Body of pancreas (tissue), 4 donors: Measurements from ENCODE around the gene HAPLN2. TPM values are rescaled to one million over a fixed set of nuclear protein-coding genes. Genes with fewer than 3 reads are reported as not detected.

ENCODE experiments used
- ATAC-seq: fragments of 150-250 bp; one replicate; pipeline ENCODE4 v1.9.1; 2016
- DNase-seq, 4 donors: peaks; one replicate each; pipeline ENCODE4 v3.0.0-alpha.2; 2019
- H3K27ac ChIP-seq, 4 donors: fragments of 200-600 bp; sonication (generic); 1 replicate in 3 of 4; 2 replicates in 1 of 4; pipeline versions ENCODE4 v1.5.1 to v1.6.1; 2016 to 2019; ENCODE audit warnings: mild to moderate bottlenecking in 1 of 4, mixed read lengths in 1 of 4, moderate library complexity in 1 of 4
- H3K27me3 ChIP-seq, 2 donors: fragments of 200-600 bp; sonication (generic); one replicate each; pipeline ENCODE4 v1.6.0; 2016; ENCODE audit warnings: mild to moderate bottlenecking in 1 of 2
- H3K36me3 ChIP-seq, 2 donors: fragments of 200-600 bp; sonication (generic); replicated peaks in 1 of 2; 2 replicates each; pipeline ENCODE4 v1.5.1; 2016; ENCODE audit warnings: low read depth in 2 of 2; ENCODE audit not compliant: insufficient read depth in 1 of 2
- H3K4me1 ChIP-seq: fragments of 200-600 bp; sonication (generic); one replicate; pipeline ENCODE4 v1.6.0; 2016
- H3K4me3 ChIP-seq, 2 donors: fragments of 200-600 bp; sonication (generic); 1 replicate in 1 of 2; 2 replicates in 1 of 2; pipeline ENCODE4 v1.5.1; 2016 to 2019
- H3K9me3 ChIP-seq, 3 donors: fragments of 200-600 bp; sonication (generic); 1 replicate in 2 of 3; 2 replicates in 1 of 3; pipeline ENCODE4 v1.5.1; 2016
- POLR2A ChIP-seq, 3 donors: fragments of 450-650 bp; IDR thresholded peaks; one replicate each; pipeline ENCODE4 v1.6.1; 2016; ENCODE audit warnings: antibody characterized with exemption in 3 of 3, mild to moderate bottlenecking in 2 of 3
- WGBS, 2 donors: methylation state at CpG; one replicate each; pipeline ENCODE4 v1.1.5; 2017; 5-methylcytosine and 5-hydroxymethylcytosine counted together
- intact Hi-C: fragments of 100-400 bp; cut with DNase I; formaldehyde crosslinking; loops from one replicate; pipeline ENCODE4 v1.15.1; 2023
- total RNA-seq, 2 donors: library from RNA; depleted of rRNA; stranded (reverse); fragments of >200 nt; gene quantifications; one replicate each; pipeline ENCODE4 v1.1.0, GENCODE V29; 2016
- TF ChIP-seq, protein P1 (sequence below), 7 experiments: fragments of 450-650 bp in 4 of 7; fragments of 200-600 bp in 3 of 7; sonication (generic) in 3 of 7; IDR thresholded peaks; one replicate each; pipeline ENCODE4 v1.5.1; 2016 to 2019; ENCODE audit warnings: antibody characterized with exemption in 7 of 7

Gene HAPLN2
- total RNA-seq, 2 donors from 2014 or later: not detected

DNA sequence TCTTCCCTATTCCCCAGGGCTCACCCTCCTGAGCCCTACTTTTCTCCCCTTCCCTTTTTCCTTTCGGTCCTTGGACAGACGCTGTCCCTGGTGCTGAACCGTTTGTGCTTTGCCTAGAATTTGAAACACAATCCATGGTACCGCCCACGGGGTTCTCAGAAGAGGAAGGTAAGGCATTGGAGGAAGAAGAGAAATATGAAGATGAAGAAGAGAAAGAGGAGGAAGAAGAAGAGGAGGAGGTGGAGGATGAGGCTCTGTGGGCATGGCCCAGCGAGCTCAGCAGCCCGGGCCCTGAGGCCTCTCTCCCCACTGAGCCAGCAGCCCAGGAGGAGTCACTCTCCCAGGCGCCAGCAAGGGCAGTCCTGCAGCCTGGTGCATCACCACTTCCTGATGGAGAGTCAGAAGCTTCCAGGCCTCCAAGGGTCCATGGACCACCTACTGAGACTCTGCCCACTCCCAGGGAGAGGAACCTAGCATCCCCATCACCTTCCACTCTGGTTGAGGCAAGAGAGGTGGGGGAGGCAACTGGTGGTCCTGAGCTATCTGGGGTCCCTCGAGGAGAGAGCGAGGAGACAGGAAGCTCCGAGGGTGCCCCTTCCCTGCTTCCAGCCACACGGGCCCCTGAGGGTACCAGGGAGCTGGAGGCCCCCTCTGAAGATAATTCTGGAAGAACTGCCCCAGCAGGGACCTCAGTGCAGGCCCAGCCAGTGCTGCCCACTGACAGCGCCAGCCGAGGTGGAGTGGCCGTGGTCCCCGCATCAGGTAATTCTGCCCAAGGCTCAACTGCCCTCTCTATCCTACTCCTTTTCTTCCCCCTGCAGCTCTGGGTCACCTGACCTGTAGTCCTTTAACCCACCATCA, 33.1 kb downstream of the HAPLN2 start:
- ATAC-seq (no peak), DNase-seq (peak in 1 of 4 donors; percentile 47)
- intact Hi-C loops: no loop called here
- Histone ChIP-seq H3K36me3 (no peaks in the 10 kb centered on the region), H3K4me3 (no peak overlapping the region), H3K27ac (no peak overlapping the region), H3K27me3 (peaks cover 0 to 7% of the 10 kb centered on the region in 2 donors), H3K4me1 (peaks cover 23% of the 10 kb centered on the region), H3K9me3 (no peaks in the 10 kb centered on the region)
- TF ChIP-seq POLR2A (IDR thresholded peaks at IDR 0.05): no peak
- TF ChIP-seq, protein P1, sequence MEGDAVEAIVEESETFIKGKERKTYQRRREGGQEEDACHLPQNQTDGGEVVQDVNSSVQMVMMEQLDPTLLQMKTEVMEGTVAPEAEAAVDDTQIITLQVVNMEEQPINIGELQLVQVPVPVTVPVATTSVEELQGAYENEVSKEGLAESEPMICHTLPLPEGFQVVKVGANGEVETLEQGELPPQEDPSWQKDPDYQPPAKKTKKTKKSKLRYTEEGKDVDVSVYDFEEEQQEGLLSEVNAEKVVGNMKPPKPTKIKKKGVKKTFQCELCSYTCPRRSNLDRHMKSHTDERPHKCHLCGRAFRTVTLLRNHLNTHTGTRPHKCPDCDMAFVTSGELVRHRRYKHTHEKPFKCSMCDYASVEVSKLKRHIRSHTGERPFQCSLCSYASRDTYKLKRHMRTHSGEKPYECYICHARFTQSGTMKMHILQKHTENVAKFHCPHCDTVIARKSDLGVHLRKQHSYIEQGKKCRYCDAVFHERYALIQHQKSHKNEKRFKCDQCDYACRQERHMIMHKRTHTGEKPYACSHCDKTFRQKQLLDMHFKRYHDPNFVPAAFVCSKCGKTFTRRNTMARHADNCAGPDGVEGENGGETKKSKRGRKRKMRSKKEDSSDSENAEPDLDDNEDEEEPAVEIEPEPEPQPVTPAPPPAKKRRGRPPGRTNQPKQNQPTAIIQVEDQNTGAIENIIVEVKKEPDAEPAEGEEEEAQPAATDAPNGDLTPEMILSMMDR (IDR thresholded peaks at IDR 0.05): no peak
- WGBS, 2 donors: 37 to 41% methylated on average over 16 of the region's 16 CpGs

DNA sequence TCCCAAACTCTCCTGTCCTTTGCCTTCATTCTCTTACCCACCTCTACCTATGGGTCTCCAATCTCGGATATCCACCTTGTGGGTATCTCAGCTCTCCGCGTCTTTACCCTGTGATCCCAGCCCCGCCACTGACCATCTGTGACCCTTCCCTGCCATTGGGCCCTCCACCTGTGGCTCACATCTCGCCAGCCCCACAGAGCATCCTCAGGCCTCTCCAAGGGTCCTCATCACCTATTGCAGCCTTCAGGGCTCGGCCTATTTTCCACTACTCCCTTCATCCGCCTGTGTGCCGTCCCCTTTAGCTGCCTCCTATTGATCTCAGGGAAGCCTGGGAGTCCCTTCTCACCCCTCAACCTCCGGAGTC, 33.8 kb downstream of the HAPLN2 start:
- no peaks in the 10 kb centered on the region for H3K36me3 ChIP-seq
- 74 to 79% methylated on average over 9 of the region's 9 CpGs for WGBS, 2 donors

DNA sequence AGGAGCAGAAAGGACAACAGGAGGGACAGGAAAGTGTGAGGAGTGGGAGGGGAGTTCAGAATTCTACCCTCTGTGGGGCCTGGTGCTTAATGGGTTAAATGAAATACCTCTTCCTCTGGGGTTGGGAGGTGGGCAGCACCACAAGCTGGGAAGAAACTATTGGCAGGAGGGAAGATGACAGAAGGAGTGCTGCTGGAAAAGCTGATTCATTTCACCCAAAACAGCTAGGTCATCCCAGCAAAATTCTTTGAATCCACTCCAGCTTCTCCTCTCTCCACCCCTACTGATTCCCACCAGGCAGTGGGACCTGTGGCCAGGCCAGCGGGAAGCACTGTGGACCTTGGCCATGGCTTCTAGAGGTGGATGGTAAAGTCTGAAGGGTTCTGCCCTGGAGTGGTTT, 35.5 kb downstream of the HAPLN2 start:
- peaks cover 0 to 13% of the 10 kb centered on the region in 2 donors for H3K27me3 ChIP-seq
- DNase-seq (no peak), ATAC-seq (no peak)
- peaks cover 23% of the 10 kb centered on the region for H3K4me1 ChIP-seq
- H3K27ac ChIP-seq: no peak overlapping the region
- 91% methylated on average over 1 of the region's 1 CpG; no CpG with 5 or more reads in 1 of the 2 donors for WGBS, 2 donors
- no peaks in the 10 kb centered on the region for H3K9me3 ChIP-seq
- no peaks in the 10 kb centered on the region for H3K36me3 ChIP-seq
- H3K4me3 ChIP-seq: no peak overlapping the region
- TF ChIP-seq POLR2A (IDR thresholded peaks at IDR 0.05): no peak
- TF ChIP-seq, protein P1 (IDR thresholded peaks at IDR 0.05): no peak
- intact Hi-C loops: loop anchor here (5.0 kb wide), 1 partner anchor 32 kb away; no protein-coding TSS in a partner anchor

More for the DNA sequence above, 33.8 kb downstream of the HAPLN2 start:
- peaks cover 0 to 10% of the 10 kb centered on the region in 2 donors for H3K27me3 ChIP-seq
- no peak for DNase-seq
- intact Hi-C loops: no loop called here
- TF ChIP-seq POLR2A (IDR thresholded peaks at IDR 0.05): no peak
- TF ChIP-seq, protein P1 (IDR thresholded peaks at IDR 0.05): no peak
- H3K4me1 ChIP-seq: peaks cover 29% of the 10 kb centered on the region
- no peak overlapping the region for H3K27ac ChIP-seq
- H3K9me3 ChIP-seq: no peaks in the 10 kb centered on the region
- no peak overlapping the region for H3K4me3 ChIP-seq
- ATAC-seq: no peak

DNA sequence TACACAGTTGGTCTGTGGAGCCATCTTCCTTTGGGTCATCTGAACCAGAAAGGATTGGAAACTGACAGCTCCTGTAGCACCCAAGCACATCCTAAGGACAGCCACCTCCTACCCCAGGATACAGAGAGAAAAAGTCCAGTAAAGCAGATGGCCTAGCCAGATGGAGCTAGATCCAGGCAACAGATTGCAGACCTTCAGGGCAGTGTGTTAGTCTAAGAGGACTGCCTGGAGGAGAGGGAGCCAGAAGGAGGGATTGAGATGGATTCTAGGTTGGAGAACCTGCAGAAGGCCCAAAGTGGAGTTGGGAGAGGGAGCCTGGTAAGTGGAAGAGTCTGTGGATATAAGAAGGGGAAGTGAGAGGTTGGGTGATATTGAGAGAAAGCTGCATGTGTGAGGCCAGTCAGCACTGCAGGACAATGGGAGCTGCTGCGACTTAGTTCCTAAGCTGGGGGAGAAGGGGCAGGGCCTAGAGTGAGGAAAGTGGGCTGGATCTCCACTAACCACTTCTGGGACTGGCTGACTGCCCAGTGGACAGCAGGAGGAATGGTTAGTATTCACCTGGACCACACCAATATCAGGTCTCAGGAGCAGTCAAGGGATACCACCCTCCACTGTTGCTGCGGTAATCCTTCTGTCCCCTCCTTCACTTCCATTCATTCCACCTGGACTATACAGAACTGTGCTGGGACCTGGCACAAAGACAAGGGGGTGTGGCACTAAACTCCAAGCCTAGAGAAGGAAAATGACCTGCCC, 36.1 kb downstream of the HAPLN2 start:
- 55 to 64% methylated on average over 2 of the region's 2 CpGs for WGBS, 2 donors
- no peak for ATAC-seq
- intact Hi-C loops: loop anchor here (5.0 kb wide), 1 partner anchor 33 kb away; no protein-coding TSS in a partner anchor

More for the DNA sequence above, 36.1 kb downstream of the HAPLN2 start:
- TF ChIP-seq POLR2A (IDR thresholded peaks at IDR 0.05): no peak
- TF ChIP-seq, protein P1 (IDR thresholded peaks at IDR 0.05): no peak
- peaks cover 0 to 13% of the 10 kb centered on the region in 2 donors for H3K27me3 ChIP-seq
- no peak for DNase-seq
- H3K36me3 ChIP-seq: no peaks in the 10 kb centered on the region
- no peak overlapping the region for H3K4me3 ChIP-seq
- no peak overlapping the region for H3K27ac ChIP-seq
- H3K9me3 ChIP-seq: no peaks in the 10 kb centered on the region
- H3K4me1 ChIP-seq: peaks cover 28% of the 10 kb centered on the region
